Smooth muscle cell (in vitro differentiated cells): Measurements from ENCODE around the gene TCL1A. TPM values are rescaled to one million over a fixed set of nuclear protein-coding genes. Genes with fewer than 3 reads are reported as not detected.

Source experiments
- DNase-seq: peaks from one replicate; lab custom pipeline; 2025; ENCODE audit not compliant: unreplicated experiment; lab: John Stamatoyannopoulos, UW
- H2AFZ ChIP-seq: fragments of 200-600 bp; sonication (generic); 2 replicates; pipeline ENCODE4 v1.6.0; 2016; ENCODE audit warnings: antibody characterized with exemption, low read depth, mild to moderate bottlenecking
- H3F3A ChIP-seq: fragments of 200-600 bp; sonication (generic); 2 replicates; pipeline ENCODE4 v1.6.0; 2017; ENCODE audit warnings: antibody characterized with exemption, low read depth
- H3K27ac ChIP-seq: fragments of 200-600 bp; sonication (generic); 2 replicates; pipeline ENCODE4 v1.5.1; 2016; ENCODE audit warnings: low read depth, mild to moderate bottlenecking
- H3K27me3 ChIP-seq: fragments of 200-600 bp; sonication (generic); 2 replicates; pipeline ENCODE4 v1.6.1; 2016; ENCODE audit warnings: low read depth, mild to moderate bottlenecking
- H3K36me3 ChIP-seq: fragments of 200-600 bp; sonication (generic); 2 replicates; pipeline ENCODE4 v1.5.1; 2016; ENCODE audit warnings: low read depth
- H3K4me1 ChIP-seq: fragments of 200-600 bp; sonication (generic); 2 replicates; pipeline ENCODE4 v1.5.1; 2016; ENCODE audit warnings: low read depth
- H3K4me2 ChIP-seq: fragments of 200-600 bp; sonication (generic); 2 replicates; pipeline ENCODE4 v1.6.0; 2016; ENCODE audit warnings: mild to moderate bottlenecking
- H3K4me3 ChIP-seq: fragments of 200-600 bp; sonication (generic); 2 replicates; pipeline ENCODE4 v1.5.1; 2016; ENCODE audit warnings: mild to moderate bottlenecking
- H3K79me2 ChIP-seq: fragments of 200-600 bp; sonication (generic); 2 replicates; pipeline ENCODE4 v1.6.0; 2016; ENCODE audit warnings: low read depth, mild to moderate bottlenecking
- H3K9ac ChIP-seq: fragments of 200-600 bp; sonication (generic); 2 replicates; pipeline ENCODE4 v1.6.0; 2016; ENCODE audit warnings: low read depth
- H3K9me3 ChIP-seq: fragments of 200-600 bp; sonication (generic); replicated peaks from 2 replicates; pipeline ENCODE4 v1.5.1; 2016; ENCODE audit warnings: low read depth
- H4K20me1 ChIP-seq: fragments of 200-600 bp; sonication (generic); 2 replicates; pipeline ENCODE4 v1.6.0; 2016; ENCODE audit warnings: low read depth
- CTCF ChIP-seq: fragments of 200-600 bp; sonication (generic); IDR thresholded peaks from 2 replicates; pipeline ENCODE4 v1.5.1; 2017; ENCODE audit warnings: borderline replicate concordance, mild to moderate bottlenecking, antibody characterized with exemption; ENCODE audit not compliant: insufficient read depth, poor library complexity, severe bottlenecking
- WGBS: methylation state at CpG from one replicate; pipeline ENCODE4 v1.1.7; 2016; ENCODE audit warnings: low lambda C conversion rate; 5-methylcytosine and 5-hydroxymethylcytosine counted together
- polyA plus RNA-seq: library from polyadenylated mRNA; unstranded; fragments of >200 nt; fragmentation: Nextera tagmentation; extraction: Ambion mirVana; gene quantifications from 2 replicates; pipeline ENCODE4 v1.2.1, GENCODE V29; 2016
- total RNA-seq: library from RNA; depleted of rRNA; stranded (reverse); fragments of >200 nt; gene quantifications from 2 replicates; pipeline ENCODE4 v1.2.3, GENCODE V29; 2014

Gene TCL1A
- total and polyA plus RNA-seq, 2 experiments from 2014 or later = not detected

DNA sequence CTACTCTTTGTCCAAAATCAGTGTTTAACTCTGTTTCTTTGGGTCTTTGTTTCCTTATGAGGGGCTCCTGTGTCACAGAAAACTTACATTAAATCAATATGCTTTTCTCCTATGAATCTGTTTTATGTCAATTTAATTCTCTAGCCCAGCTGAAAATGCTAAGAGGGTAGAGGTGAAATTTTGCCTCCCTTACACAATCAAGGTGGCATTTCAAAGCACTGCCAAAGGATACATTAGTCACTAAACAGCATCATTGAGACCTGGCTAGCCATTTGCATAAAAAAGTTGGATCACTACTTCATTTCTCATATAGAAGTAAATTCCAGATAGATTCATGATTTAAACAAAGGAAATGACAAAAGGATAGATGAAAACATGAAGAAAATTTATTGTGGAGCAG, 15.6 kb downstream of the TCL1A start:
- Histone ChIP-seq H3K36me3 (no peaks in the 10 kb centered on the region), H3K27ac (no peak overlapping the region), H3K4me3 (no peak overlapping the region), H4K20me1 (no peaks in the 10 kb centered on the region), H3K9me3 (no peaks in the 10 kb centered on the region), H3K79me2 (no peaks in the 10 kb centered on the region), H3K4me1 (peaks cover 25% of the 10 kb centered on the region), H3K27me3 (no peaks in the 10 kb centered on the region), H3K4me2 (no peak overlapping the region), H3F3A (no peaks in the 10 kb centered on the region), H3K9ac (no peak overlapping the region), H2AFZ (no peak overlapping the region)
- no peak for TF ChIP-seq CTCF
- DNase-seq = no peak

GRCh38 chr14:95697764-95698163, 16.2 kb downstream of the TCL1A start:
- no peak for DNase-seq
- Histone ChIP-seq H3K27me3 (no peaks in the 10 kb centered on the region), H3K4me2 (no peak overlapping the region), H4K20me1 (no peaks in the 10 kb centered on the region), H3K36me3 (no peaks in the 10 kb centered on the region), H3K9ac (no peak overlapping the region), H3F3A (no peaks in the 10 kb centered on the region), H3K4me1 (peaks cover 25% of the 10 kb centered on the region), H3K9me3 (no peaks in the 10 kb centered on the region), H2AFZ (no peak overlapping the region), H3K27ac (no peak overlapping the region), H3K4me3 (no peak overlapping the region), H3K79me2 (no peaks in the 10 kb centered on the region)
- 76% methylated on average over 7 of the region's 7 CpGs for WGBS
- no peak for TF ChIP-seq CTCF

GRCh38 chr14:95696741-95697140, 17.2 kb downstream of the TCL1A start:
- Histone ChIP-seq H3K9ac (no peak overlapping the region), H3K9me3 (no peaks in the 10 kb centered on the region), H3K27ac (no peak overlapping the region), H2AFZ (no peak overlapping the region), H3K79me2 (no peaks in the 10 kb centered on the region), H3K36me3 (no peaks in the 10 kb centered on the region), H3K27me3 (no peaks in the 10 kb centered on the region), H4K20me1 (no peaks in the 10 kb centered on the region), H3F3A (no peaks in the 10 kb centered on the region), H3K4me3 (no peak overlapping the region), H3K4me1 (peaks cover 17% of the 10 kb centered on the region), H3K4me2 (no peak overlapping the region)
- no peak for DNase-seq
- WGBS = 76% methylated on average over 15 of the region's 15 CpGs
- no peak for TF ChIP-seq CTCF

DNA sequence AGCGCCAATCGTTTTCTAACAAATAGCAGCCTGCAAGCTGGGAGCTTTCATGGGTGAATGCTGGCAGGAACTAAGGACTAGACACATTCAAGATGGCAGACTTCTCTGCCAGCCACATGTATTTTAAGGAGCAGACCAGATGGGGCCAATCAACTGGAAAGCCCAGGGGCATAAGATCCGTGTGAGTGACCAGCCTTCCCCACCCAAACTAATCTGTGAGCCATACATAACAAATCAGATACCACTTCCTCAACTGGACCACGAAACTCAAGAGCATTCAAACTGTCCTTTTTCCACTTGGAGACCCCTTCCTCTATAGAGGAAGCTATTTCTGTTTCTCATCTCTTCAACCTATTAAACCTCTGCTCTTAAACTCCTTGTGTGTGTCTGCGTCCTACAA, 18.0 kb downstream of the TCL1A start:
- Histone ChIP-seq H3K4me1 (peaks cover 10% of the 10 kb centered on the region), H3K27me3 (no peaks in the 10 kb centered on the region), H3K36me3 (no peaks in the 10 kb centered on the region), H3K9ac (no peak overlapping the region), H4K20me1 (no peaks in the 10 kb centered on the region), H2AFZ (no peak overlapping the region), H3K79me2 (no peaks in the 10 kb centered on the region), H3K4me2 (no peak overlapping the region), H3K27ac (no peak overlapping the region), H3K4me3 (no peak overlapping the region), H3K9me3 (no peaks in the 10 kb centered on the region), H3F3A (no peaks in the 10 kb centered on the region)
- 90% methylated on average over 5 of the region's 5 CpGs for WGBS
- no peak for DNase-seq
- TF ChIP-seq CTCF = no peak
